ENCODE measurements around the gene SAPCD1.

The SAPCD1 gene

DNA sequence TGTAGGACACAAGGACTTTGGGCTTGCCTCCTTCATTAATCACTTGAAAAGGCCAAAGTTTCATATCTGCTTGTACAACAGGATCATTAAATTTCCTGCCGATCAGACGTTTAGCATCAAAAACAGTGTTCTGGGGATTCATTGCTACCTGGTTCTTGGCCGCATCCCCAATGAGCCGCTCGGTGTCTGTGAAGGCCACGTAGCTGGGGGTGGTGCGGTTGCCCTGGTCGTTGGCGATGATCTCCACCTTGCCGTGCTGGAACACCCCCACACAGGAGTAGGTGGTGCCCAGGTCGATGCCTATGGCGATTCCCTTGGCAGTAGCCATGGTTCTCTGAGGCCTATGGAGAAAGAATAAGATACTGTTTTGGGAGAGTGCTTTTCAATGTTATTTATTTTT lies 49.2 kb downstream of the SAPCD1 start:
- Histone ChIP-seq H3K4me3 (replicated peaks; ENCODE audit: low read depth, low read length) (no peak overlapping the region), H3K27me3 (replicated peaks; ENCODE audit: control insufficient read depth, insufficient read depth, low read length) (no peaks in the 10 kb centered on the region), H3K36me3 (ENCODE audit: control insufficient read depth, insufficient read depth, low read length) (no peaks in the 10 kb centered on the region)
- TF ChIP-seq, protein P1, sequence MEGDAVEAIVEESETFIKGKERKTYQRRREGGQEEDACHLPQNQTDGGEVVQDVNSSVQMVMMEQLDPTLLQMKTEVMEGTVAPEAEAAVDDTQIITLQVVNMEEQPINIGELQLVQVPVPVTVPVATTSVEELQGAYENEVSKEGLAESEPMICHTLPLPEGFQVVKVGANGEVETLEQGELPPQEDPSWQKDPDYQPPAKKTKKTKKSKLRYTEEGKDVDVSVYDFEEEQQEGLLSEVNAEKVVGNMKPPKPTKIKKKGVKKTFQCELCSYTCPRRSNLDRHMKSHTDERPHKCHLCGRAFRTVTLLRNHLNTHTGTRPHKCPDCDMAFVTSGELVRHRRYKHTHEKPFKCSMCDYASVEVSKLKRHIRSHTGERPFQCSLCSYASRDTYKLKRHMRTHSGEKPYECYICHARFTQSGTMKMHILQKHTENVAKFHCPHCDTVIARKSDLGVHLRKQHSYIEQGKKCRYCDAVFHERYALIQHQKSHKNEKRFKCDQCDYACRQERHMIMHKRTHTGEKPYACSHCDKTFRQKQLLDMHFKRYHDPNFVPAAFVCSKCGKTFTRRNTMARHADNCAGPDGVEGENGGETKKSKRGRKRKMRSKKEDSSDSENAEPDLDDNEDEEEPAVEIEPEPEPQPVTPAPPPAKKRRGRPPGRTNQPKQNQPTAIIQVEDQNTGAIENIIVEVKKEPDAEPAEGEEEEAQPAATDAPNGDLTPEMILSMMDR (IDR thresholded peaks at IDR 0.05; ENCODE audit: insufficient read depth, low read length, poor library complexity, severe bottlenecking): no peak
- DNase-seq (ENCODE audit: extremely low read depth, insufficient read length): no peak

DNA sequence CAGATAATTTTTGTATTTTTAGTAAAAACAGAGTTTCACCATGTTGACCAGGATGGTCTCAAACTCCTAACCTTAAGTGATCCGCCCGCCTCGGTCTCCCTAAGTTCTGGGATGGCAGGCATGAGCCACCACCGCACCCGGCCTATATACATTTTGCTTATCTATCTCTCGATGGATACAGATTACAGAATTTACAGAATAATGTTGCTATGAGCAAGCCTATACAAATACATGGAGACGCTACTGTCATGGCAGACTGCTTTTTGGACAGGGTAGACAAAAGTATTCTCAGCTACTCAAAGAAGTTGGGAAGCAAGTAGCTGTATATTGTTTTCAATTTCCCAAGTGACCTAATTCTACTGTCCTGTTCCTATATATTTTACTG lies 51.0 kb downstream of the SAPCD1 start:
- Histone ChIP-seq H3K27me3 (replicated peaks; ENCODE audit: control insufficient read depth, insufficient read depth, low read length) (no peaks in the 10 kb centered on the region), H3K4me3 (replicated peaks; ENCODE audit: low read depth, low read length) (no peak overlapping the region), H3K36me3 (ENCODE audit: control insufficient read depth, insufficient read depth, low read length) (no peaks in the 10 kb centered on the region)
- DNase-seq (ENCODE audit: extremely low read depth, insufficient read length): no peak
- TF ChIP-seq, protein P1 (IDR thresholded peaks at IDR 0.05; ENCODE audit: insufficient read depth, low read length, poor library complexity, severe bottlenecking): no peak

All from GM06990 (cell line).